Type B pancreatic cell (in vitro differentiated cells): ENCODE measurements around the gene SOBP. TPM values are rescaled to one million over a fixed set of nuclear protein-coding genes. Genes with fewer than 3 reads are reported as not detected.

ENCODE experiments used
- DNase-seq: peaks from one replicate; pipeline ENCODE4 v3.0.0; 2021; ENCODE audit warnings: mixed read lengths; ENCODE audit not compliant: unreplicated experiment; ENCODE audit errors: extremely low spot score
- H3K27ac Mint-ChIP-seq: 2 replicates; pipeline ENCODE4 v1.8.0; 2021; ENCODE audit warnings: mild to moderate bottlenecking, mixed read lengths
- H3K27me3 Mint-ChIP-seq: 2 replicates; pipeline ENCODE4 v1.8.0; 2021; ENCODE audit warnings: mixed read lengths
- H3K36me3 Mint-ChIP-seq: 2 replicates; pipeline ENCODE4 v1.8.0; 2021; ENCODE audit warnings: mixed read lengths
- H3K4me1 Mint-ChIP-seq: one replicate; pipeline ENCODE4 v1.8.0; 2021; ENCODE audit warnings: mixed read lengths; ENCODE audit not compliant: unreplicated experiment
- H3K4me3 Mint-ChIP-seq: 2 replicates; pipeline ENCODE4 v1.8.0; 2021; ENCODE audit warnings: mild to moderate bottlenecking, mixed read lengths
- H3K9me3 Mint-ChIP-seq: 2 replicates; pipeline ENCODE4 v1.8.0; 2021; ENCODE audit warnings: mixed read lengths
- CTCF ChIP-seq: fragments of 200-600 bp; sonication (generic); conservative IDR thresholded peaks from 2 replicates; pipeline ENCODE4 v1.5.0; 2021; ENCODE audit warnings: antibody characterized with exemption, mild to moderate bottlenecking
- total RNA-seq: library from RNA; stranded (reverse); gene quantifications from 2 replicates; pipeline ENCODE4 v1.2.1, GENCODE V29; 2021; ENCODE audit warnings: low replicate concordance

Gene SOBP
- total RNA-seq, 1 donor from 2014 or later, result 19.4 TPM

- TF ChIP-seq CTCF, result no peak
- no peak for DNase-seq
- Mint-ChIP-seq H3K27me3 (peaks cover 3% of the 10 kb centered on the region), H3K4me1 (peaks cover 13% of the 10 kb centered on the region), H3K27ac (no peak overlapping the region), H3K36me3 (no peaks in the 10 kb centered on the region), H3K4me3 (no peak overlapping the region), H3K9me3 (no peaks in the 10 kb centered on the region)
These were observed 187.5 kb downstream of the SOBP start for GRCh38 chr6:107677399-107677798.

DNA sequence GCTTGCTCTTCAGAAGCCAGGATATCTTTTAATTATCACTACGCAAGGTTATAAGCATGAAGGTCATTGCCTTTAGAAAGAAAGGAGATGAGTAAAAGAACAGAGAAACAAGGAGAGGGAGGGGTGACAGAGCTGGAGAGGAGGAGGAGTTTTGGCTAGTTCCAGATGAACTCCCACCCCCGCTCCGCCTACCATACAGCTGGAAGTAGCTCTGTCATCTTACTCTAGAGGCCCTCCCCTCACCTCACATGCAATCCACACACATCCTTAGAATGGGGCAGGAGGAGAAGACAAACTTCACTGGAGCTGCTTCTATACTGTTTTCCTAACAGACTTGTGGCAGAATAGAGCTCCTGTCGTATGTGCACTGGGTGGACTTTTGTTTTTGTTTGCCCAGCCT, 189.5 kb downstream of the SOBP start:
- no peak for DNase-seq
- H3K4me1 Mint-ChIP-seq, result peaks cover 13% of the 10 kb centered on the region
- peaks cover 3% of the 10 kb centered on the region for H3K27me3 Mint-ChIP-seq
- TF ChIP-seq CTCF, result no peak
- H3K27ac Mint-ChIP-seq, result no peak overlapping the region
- no peaks in the 10 kb centered on the region for H3K36me3 Mint-ChIP-seq
- H3K9me3 Mint-ChIP-seq, result peaks cover 5% of the 10 kb centered on the region
- H3K4me3 Mint-ChIP-seq, result no peak overlapping the region

DNA sequence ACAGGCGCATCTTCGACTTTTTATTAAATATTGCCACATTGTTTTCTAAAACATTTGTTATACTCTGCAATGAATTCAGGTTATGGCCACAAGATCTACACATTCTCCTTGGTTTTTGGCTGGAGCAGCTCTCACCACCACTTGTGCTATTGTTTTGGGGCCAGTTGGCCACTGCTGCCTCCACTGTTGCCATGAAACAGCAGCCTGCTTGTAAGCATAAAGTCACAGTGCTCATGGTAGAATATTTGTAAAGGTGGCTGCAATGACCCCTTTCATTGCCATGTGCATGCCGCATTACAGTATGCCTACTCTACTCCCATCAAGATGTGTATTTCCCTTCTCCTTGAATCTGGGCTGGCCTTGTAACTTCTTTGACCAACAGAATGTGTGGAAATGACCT, 192.8 kb downstream of the SOBP start:
- Mint-ChIP-seq H3K4me3 (no peak overlapping the region), H3K27ac (no peak overlapping the region), H3K36me3 (no peaks in the 10 kb centered on the region)

GRCh38 chr6:107683183-107683582, 193.3 kb downstream of the SOBP start:
- H3K27me3 Mint-ChIP-seq, result no peaks in the 10 kb centered on the region
- no peak for TF ChIP-seq CTCF
- DNase-seq, result no peak
- no peaks in the 10 kb centered on the region for H3K36me3 Mint-ChIP-seq
- H3K9me3 Mint-ChIP-seq, result peaks cover 14% of the 10 kb centered on the region
- peaks cover 4% of the 10 kb centered on the region for H3K4me1 Mint-ChIP-seq
- no peak overlapping the region for H3K27ac Mint-ChIP-seq
- H3K4me3 Mint-ChIP-seq, result no peak overlapping the region

More for the DNA sequence above, 192.8 kb downstream of the SOBP start:
- Mint-ChIP-seq H3K9me3 (peaks cover 13% of the 10 kb centered on the region), H3K4me1 (peaks cover 4% of the 10 kb centered on the region), H3K27me3 (no peaks in the 10 kb centered on the region)
- no peak for DNase-seq
- TF ChIP-seq CTCF, result no peak

GRCh38 chr6:107684996-107685395, 195.1 kb downstream of the SOBP start:
- no peak overlapping the region for H3K27ac Mint-ChIP-seq

More at GRCh38 chr6:107684996-107685395, 195.1 kb downstream of the SOBP start:
- DNase-seq, result no peak
- H3K4me3 Mint-ChIP-seq, result no peak overlapping the region
- H3K27me3 Mint-ChIP-seq, result no peaks in the 10 kb centered on the region
- H3K36me3 Mint-ChIP-seq, result no peaks in the 10 kb centered on the region
- no peak for TF ChIP-seq CTCF
- H3K9me3 Mint-ChIP-seq, result peaks cover 14% of the 10 kb centered on the region
- H3K4me1 Mint-ChIP-seq, result no peaks in the 10 kb centered on the region
